ENCODE measurements around the gene ERMARD.

Gene ERMARD

GRCh38 chr6:169783401-169783800 is 32.0 kb downstream of the ERMARD start:
- no peak for DNase-seq (ENCODE audit: low read depth in 2 of 3, low spot score in 1 of 3)

- DNase-seq (ENCODE audit: low read depth in 2 of 3, low spot score in 1 of 3) = no peak
These were observed 32.8 kb downstream of the ERMARD start for GRCh38 chr6:169783971-169784820.

DNA sequence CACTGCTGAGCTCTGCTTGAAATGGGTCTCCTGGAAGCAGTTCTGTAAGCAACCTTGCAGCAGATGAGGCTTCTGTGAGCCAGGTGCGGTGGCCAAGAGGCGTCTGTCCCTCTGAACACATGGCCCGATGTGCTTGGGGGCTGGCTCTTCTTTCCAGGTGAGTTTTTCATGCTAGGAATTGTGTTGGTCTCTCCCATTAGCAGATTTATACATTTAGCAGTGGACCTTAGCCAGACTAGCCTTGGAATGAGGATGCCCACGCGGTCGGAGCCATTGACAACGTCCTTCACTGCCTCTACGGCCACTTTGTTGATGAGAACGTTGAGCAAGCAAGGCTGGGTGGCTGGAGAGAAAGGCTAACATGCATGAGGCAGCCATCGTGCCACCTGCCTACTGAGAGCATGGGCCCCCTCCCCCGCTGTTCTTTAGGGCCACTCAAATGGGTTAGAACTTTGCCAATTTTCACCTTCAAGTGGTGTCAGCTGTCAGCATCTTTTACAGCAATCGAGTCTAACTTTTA is 33.5 kb downstream of the ERMARD start:
- no peak for DNase-seq (ENCODE audit: low read depth in 2 of 3, low spot score in 1 of 3)

DNA sequence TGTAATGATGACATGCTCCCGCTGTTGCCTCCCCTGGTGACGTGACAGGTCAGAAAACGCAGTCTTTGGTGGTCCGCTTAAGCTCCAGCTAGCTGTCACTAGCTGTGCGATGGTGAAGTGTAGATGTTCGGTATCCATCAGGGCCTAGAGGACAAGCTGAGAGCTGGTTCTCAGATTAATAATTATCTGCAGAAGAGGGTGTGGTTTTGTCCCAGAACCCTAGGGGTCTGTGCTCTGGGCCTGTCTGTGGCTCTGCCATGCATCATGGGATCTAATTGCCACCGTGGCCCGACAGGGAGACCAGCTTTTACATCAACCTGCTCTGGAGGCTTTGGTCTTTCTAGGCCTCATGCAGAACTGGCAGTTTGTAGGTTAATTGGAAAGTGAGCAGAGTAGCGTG is 34.1 kb downstream of the ERMARD start:
- no peak for DNase-seq (ENCODE audit: low read depth in 2 of 3, low spot score in 1 of 3)

DNA sequence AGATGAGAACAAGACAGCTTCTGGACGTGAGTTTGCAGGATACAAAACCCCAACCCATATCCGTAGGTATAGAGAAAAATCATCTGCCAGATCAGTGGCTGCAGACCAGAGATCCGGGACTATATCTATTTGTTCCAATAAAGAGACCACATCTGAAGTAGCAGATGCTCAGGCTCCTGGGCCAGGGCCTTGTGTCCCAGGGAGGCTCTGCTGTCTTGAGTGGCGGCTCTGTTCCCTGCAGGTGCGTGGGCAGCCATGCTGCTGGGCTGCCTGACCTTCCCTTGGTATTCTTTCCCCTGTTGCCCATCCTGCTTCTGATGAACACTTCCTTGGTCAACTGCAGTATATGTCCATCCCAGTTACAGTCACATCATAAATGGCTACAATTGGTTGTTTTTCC is 34.9 kb downstream of the ERMARD start:
- no peak for DNase-seq (ENCODE audit: low read depth in 2 of 3, low spot score in 1 of 3)

GRCh38 chr6:169787797-169788196 is 36.4 kb downstream of the ERMARD start:
- DNase-seq (ENCODE audit: low read depth in 2 of 3, low spot score in 1 of 3) = no peak

GRCh38 chr6:169788809-169789145 is 37.4 kb downstream of the ERMARD start:
- no peak for DNase-seq (ENCODE audit: low read depth in 2 of 3, low spot score in 1 of 3)

GRCh38 chr6:169789146-169789943 is 37.9 kb downstream of the ERMARD start:
- no peak for DNase-seq (ENCODE audit: low read depth in 2 of 3, low spot score in 1 of 3)

DNA sequence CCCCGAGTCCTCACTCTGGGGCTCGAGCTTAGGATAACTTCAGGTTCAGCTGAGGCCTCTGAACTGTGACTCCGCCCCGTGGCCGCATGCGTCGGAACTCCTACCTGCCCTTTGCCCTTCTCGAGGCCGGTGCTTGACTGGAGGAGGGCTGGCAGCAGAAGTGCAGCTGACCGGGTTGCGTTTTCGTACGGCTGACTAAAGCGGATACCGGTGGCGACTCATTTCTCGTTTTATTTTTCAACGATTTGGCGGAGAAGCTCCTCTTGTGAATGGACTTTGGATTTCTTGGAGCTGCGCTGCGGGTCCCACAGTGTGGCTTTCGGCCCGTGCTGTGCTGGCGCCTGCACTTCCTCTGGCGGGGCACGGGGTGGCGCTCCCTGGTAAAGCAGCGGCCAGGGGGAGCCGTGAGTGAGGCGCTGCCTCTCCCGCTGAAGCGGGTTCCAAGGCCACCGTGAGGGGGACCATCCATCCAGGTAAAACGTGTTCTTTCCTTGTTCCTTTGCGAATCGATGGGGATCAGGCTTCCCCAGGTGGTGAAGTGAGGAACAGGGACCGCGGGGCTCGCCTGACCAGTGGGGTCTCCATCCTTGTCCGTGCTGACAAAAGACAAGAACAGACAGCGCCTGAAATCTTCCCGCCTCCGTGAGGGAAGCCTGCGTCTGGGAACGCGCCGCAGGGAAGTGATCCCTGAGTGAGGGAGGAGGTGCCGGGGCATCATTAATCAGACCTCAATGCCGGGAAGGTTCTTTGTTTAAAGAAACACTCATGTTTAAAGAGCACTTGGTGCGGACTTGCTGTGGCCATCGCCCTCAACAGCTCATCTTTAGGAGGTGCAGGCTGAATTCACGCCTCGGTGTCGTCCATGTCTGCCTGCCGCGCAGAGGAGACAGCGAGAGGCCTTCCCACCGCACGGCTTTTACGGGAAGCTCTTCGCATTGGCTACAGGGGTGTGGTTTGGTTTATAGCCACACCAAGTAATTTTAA is 38.8 kb downstream of the ERMARD start:
- peak; percentile 62 to 71 (median 68) for DNase-seq (ENCODE audit: low read depth in 2 of 3, low spot score in 1 of 3)

DNA sequence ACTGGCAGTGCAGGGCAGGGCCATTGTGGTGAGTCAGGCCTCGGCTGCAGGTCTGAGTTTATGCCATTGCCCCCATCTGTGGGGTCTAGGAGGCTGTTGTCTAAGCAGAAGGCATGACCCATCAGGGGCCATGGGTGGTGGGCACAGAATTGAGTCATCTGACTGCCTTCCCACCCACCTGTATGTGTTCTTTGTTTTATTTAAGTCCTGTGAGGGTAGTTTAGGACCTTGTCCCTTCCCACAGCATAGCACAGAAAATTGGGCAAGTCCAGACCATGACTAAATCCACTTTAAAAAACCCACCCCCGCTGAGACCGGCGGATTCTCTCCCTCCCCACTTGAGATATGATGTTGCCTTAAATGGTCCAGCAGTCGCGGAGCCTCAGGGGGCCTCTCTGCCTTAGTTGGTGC is 40.3 kb downstream of the ERMARD start:
- no peak for DNase-seq (ENCODE audit: low read depth in 2 of 3, low spot score in 1 of 3)

DNA sequence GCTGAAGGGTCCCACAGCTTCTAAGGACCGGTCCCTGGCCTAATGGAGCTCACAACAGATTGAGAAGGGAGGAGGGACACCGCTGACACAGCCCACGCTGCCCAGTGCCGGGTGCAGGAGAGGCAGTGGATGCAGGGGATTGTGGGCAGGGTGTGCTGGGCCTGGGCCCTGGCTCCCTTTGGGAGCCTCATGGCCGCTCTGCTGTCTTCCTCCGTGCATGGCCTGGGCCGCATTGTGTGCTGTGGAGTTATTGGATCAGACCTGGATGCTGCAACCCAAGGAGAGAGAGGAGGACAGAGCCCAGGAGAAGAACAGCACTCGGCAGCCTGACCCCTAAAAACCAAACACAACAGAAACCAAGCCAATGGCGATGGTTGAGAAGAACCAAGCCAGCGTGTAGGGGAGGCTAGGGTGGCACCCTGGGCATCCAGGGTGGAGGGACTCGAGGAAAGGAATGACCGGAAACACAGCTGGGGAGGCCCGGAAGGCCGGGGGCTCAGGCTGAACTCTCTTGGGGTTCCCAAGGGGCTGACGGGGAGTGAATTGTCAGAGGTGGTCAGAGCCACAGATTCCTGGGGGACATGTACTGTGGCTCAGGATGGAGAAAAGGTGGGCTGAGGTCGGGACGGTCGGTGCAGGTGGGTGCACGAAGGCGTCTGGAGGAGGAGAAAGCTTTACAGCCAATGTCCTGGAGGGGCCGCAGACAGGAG is 41.0 kb downstream of the ERMARD start:
- DNase-seq (ENCODE audit: low read depth in 2 of 3, low spot score in 1 of 3) = no peak

GRCh38 chr6:169793408-169793807 is 42.0 kb downstream of the ERMARD start:
- no peak for DNase-seq (ENCODE audit: low read depth in 2 of 3, low spot score in 1 of 3)

- DNase-seq (ENCODE audit: low read depth in 2 of 3, low spot score in 1 of 3) = no peak
These were observed 43.1 kb downstream of the ERMARD start for GRCh38 chr6:169794317-169795055.

DNA sequence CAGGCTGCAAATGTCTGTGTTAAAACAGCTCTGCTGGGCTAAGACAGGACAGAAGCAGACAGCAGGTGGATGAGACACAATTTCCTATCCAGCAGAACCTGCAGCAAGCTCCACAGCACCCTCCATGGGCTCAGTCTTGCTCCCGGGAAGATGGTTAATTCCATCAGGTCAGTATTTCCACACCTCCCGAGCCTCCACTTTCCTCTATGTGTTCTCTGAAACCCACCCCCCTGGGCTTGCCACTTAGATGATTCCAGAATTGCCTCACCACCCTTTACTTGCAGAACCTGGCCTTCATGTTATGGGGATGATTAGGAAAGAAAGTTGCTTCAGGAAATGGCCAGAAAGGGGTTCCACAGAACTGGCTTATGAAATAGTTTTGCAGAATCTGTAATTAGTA is 43.8 kb downstream of the ERMARD start:
- DNase-seq (ENCODE audit: low read depth in 2 of 3, low spot score in 1 of 3) = no peak

GRCh38 chr6:169798764-169799473 is 47.5 kb downstream of the ERMARD start:
- no peak for DNase-seq (ENCODE audit: low read depth in 2 of 3, low spot score in 1 of 3)

- no peak for DNase-seq (ENCODE audit: low read depth in 2 of 3, low spot score in 1 of 3)
These were observed 48.1 kb downstream of the ERMARD start for GRCh38 chr6:169799474-169799926.

DNA sequence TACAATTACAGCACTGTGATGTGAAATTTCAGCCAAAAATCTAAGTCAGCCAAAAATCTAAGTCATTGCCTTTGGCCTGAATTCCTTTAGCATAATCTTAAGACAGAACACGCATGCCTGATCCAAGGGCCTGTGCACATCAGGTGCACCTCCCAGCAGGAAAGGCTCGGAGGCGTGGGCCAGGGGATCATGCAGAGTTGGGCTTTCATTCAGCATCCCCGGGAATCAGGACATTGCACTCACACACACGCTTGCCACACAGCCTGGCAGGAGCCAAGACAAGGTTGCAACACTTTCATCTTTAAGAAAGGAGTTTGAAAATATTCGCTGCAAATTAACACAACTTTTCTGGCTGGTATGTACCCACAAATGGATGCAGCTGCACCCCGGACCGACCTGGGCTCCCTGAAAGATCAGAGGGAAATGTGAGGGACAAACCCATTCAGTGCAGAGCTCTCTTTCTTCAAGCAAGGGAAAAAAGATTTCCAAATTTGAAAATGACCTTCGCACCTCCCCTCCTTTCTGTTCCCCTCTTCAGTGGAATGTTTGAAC is 48.8 kb downstream of the ERMARD start:
- DNase-seq (ENCODE audit: low read depth in 2 of 3, low spot score in 1 of 3) = no peak

GRCh38 chr6:169800668-169801395 is 49.4 kb downstream of the ERMARD start:
- DNase-seq (ENCODE audit: low read depth in 2 of 3, low spot score in 1 of 3) = no peak

Data from stimulated activated CD4-positive, alpha-beta T cell treated with anti-CD3 and anti-CD28 coated beads, Interleukin-12 subunit alpha, Interleukin-12 subunit beta, amount 100 ng/mL, for 48 hours (primary cell).